ENCODE data around the gene MOB3B. TPM values are rescaled to one million over a fixed set of nuclear protein-coding genes. Genes with fewer than 3 reads are reported as not detected.

The MOB3B gene
- total and polyA plus RNA-seq, 2 of the 13 experiments (the other 11 are each of a cell fraction or from before 2014, with no cell fraction given), result 0.03 to 0.09 TPM

- H3K4me1 ChIP-seq (ENCODE audit: insufficient read depth, low read length), result no peaks in the 10 kb centered on the region
- in situ Hi-C loops (cut with HindIII; ENCODE audit: extremely low pct_ligation_motif_present, low pct_unique_long_range_greater_than_20kb), result no loop called here
Measured at GRCh38 chr9:27425827-27426510, 103.6 kb downstream of the MOB3B start.

More at GRCh38 chr9:27425827-27426510, 103.6 kb downstream of the MOB3B start:
- Histone ChIP-seq H3K36me3 (replicated peaks in 1 of 2; ENCODE audit: control insufficient read depth in 1 of 2, insufficient read depth in 2 of 2, low read length in 2 of 2) (no peaks in the 10 kb centered on the region), H3K27me3 (ENCODE audit: control insufficient read depth in 1 of 2, insufficient read depth in 2 of 2, low read length in 2 of 2) (0 out of 5 replicates have a peak, but pooled peaks cover 0 to 4% of the 10 kb centered on the region in 2 experiments), H3K9ac (ENCODE audit: insufficient read depth, low read depth, low read length) (no peak overlapping the region), H3K79me2 (ENCODE audit: insufficient read depth, low read length) (no peaks in the 10 kb centered on the region), H3K4me3 (replicated peaks in 1 of 3; ENCODE audit: insufficient read depth in 1 of 3, low read depth in 2 of 3, low read length in 3 of 3) (no peak overlapping the region), H2AFZ (ENCODE audit: low read length) (no peak overlapping the region), H3K9me3 (ENCODE audit: low read length) (no peaks in the 10 kb centered on the region), H3K27ac (ENCODE audit: extremely low read length, insufficient read depth, low read length) (no peak overlapping the region), H3K4me2 (ENCODE audit: low read depth, low read length) (no peak overlapping the region), H4K20me1 (ENCODE audit: insufficient read depth, low read length) (no peaks in the 10 kb centered on the region)
- DNase-seq (ENCODE audit: low spot score) (no peak), FAIRE-seq (no peak), ATAC-seq (no peak)
- TF ChIP-seq, protein P1, sequence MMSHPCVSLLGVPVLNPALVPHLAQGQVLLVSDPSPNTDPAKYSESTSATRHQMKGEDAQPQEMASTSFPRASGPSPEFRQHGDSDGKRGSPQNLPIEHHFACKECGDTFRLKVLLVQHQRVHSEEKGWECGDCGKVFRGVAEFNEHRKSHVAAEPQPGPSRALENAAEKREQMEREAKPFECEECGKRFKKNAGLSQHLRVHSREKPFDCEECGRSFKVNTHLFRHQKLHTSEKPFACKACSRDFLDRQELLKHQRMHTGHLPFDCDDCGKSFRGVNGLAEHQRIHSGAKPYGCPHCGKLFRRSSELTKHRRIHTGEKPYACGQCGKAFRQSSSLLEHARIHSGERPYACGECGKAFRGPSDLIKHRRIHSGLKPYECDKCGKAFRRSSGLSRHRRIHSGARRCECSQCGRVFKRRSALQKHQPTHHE (CRISPR knock-in tag; IDR thresholded peaks at IDR 0.05; ENCODE audit: borderline replicate concordance), result no peak
- TF ChIP-seq, protein P2, sequence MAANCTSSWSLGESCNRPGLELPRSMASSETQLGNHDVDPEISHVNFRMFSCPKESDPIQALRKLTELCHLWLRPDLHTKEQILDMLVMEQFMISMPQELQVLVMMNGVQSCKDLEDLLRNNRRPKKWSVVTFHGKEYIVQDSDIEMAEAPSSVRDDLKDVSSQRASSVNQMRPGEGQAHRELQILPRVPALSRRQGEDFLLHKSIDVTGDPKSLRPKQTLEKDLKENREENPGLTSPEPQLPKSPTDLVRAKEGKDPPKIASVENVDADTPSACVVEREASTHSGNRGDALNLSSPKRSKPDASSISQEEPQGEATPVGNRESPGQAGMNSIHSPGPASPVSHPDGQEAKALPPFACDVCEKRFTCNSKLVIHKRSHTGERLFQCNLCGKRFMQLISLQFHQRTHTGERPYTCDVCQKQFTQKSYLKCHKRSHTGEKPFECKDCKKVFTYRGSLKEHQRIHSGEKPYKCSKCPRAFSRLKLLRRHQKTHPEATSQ (CRISPR knock-in tag; IDR thresholded peaks at IDR 0.05; ENCODE audit: borderline replicate concordance), result no peak
- no peak for TF ChIP-seq DNMT1 (CRISPR knock-in tag; IDR thresholded peaks at IDR 0.05)
- TF ChIP-seq POLR2AphosphoS5 (IDR thresholded peaks at IDR 0.05; ENCODE audit: low read depth, low read length), result no peak
- no peak for TF ChIP-seq ETV6 (CRISPR knock-in tag; conservative IDR thresholded peaks at IDR 0.05)
- no peak for TF ChIP-seq CTCF (CRISPR knock-in tag; IDR thresholded peaks at IDR 0.05)
- no peak for TF ChIP-seq ZNF562 (CRISPR knock-in tag; IDR thresholded peaks at IDR 0.05; ENCODE audit: borderline replicate concordance)
- no peak for TF ChIP-seq PLSCR1 (CRISPR knock-in tag; IDR thresholded peaks at IDR 0.05; ENCODE audit: borderline replicate concordance)
- no peak for TF ChIP-seq PHF8 (CRISPR knock-in tag; IDR thresholded peaks at IDR 0.05)
- no peak for TF ChIP-seq RERE (CRISPR knock-in tag; IDR thresholded peaks at IDR 0.05; ENCODE audit: low read depth)
- intact Hi-C loops (cut with micrococcal nuclease; ENCODE audit: unreplicated experiment), result no loop called here
- ChIA-PET CTCF (ENCODE audit: low intra/inter-chr PET ratio, low total read pairs) (no interaction called here), POLR2A (no interaction called here)
- WGBS (ENCODE audit: low lambda C conversion rate), result 61% methylated on average over 4 of the region's 4 CpGs
- no TSS peak for BruUV-seq (replicated peaks)

All from HepG2 (cell line).